ENCODE results near the gene SCNN1A. TPM values are rescaled to one million over a fixed set of nuclear protein-coding genes. Genes with fewer than 3 reads are reported as not detected.

SCNN1A gene
- total RNA-seq, 6 experiments from 2014 or later, result 0.18 TPM; not detected in 5

DNA sequence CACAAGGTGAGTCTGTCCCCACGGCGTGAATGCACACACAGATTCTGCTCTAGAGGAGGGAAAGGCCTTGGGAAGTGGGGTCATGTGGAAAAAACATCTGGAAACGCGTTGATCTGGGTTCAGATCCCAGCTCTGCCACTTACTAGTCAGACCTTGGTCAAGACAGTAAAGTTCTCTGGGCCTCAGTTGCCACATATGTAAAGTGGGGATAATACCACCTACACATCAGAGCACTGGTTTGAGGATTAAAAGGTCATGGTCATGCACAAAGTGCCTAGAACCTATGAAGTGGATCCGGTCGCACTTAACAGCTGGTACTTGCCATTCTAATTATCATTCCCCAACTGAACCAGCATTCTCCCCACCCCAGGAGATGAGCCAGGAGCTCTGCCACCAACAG, 60.2 kb downstream of the SCNN1A start:
- no peak for TF ChIP-seq CTCF (IDR thresholded peaks at IDR 0.05)
- no peak for DNase-seq
- H3K9me3 Mint-ChIP-seq, result no peaks in the 10 kb centered on the region
- peaks cover 14% of the 10 kb centered on the region for H3K27me3 Mint-ChIP-seq (ENCODE audit: insufficient read depth)
- no peak overlapping the region for H3K4me3 Mint-ChIP-seq
- peaks cover 14% of the 10 kb centered on the region for H3K4me1 Mint-ChIP-seq (ENCODE audit: low read depth)
- H3K27ac Mint-ChIP-seq, result no peak overlapping the region
- H3K36me3 Mint-ChIP-seq (ENCODE audit: low read depth), result no peaks in the 10 kb centered on the region

GRCh38 chr12:6314776-6315175, 60.6 kb downstream of the SCNN1A start:
- Mint-ChIP-seq H3K4me3 (no peak overlapping the region), H3K27me3 (ENCODE audit: insufficient read depth) (peaks cover 14% of the 10 kb centered on the region), H3K9me3 (no peaks in the 10 kb centered on the region), H3K36me3 (ENCODE audit: low read depth) (no peaks in the 10 kb centered on the region), H3K27ac (no peak overlapping the region), H3K4me1 (ENCODE audit: low read depth) (peaks cover 11% of the 10 kb centered on the region)
- TF ChIP-seq CTCF (IDR thresholded peaks at IDR 0.05), result no peak
- DNase-seq, result no peak

- no peak overlapping the region for H3K27ac Mint-ChIP-seq
- H3K4me3 Mint-ChIP-seq, result no peak overlapping the region
- DNase-seq, result no peak
- no peaks in the 10 kb centered on the region for H3K9me3 Mint-ChIP-seq
- peaks cover 15% of the 10 kb centered on the region for H3K27me3 Mint-ChIP-seq (ENCODE audit: insufficient read depth)
- no peak for TF ChIP-seq CTCF (IDR thresholded peaks at IDR 0.05)
- H3K36me3 Mint-ChIP-seq (ENCODE audit: low read depth), result no peaks in the 10 kb centered on the region
- H3K4me1 Mint-ChIP-seq (ENCODE audit: low read depth), result peaks cover 8% of the 10 kb centered on the region
These were observed 61.9 kb downstream of the SCNN1A start for GRCh38 chr12:6313326-6313940.

GRCh38 chr12:6312529-6313325, 62.6 kb downstream of the SCNN1A start:
- Mint-ChIP-seq H3K36me3 (ENCODE audit: low read depth) (no peaks in the 10 kb centered on the region), H3K27ac (no peak overlapping the region), H3K9me3 (no peaks in the 10 kb centered on the region), H3K4me3 (no peak overlapping the region), H3K27me3 (ENCODE audit: insufficient read depth) (peaks cover 14% of the 10 kb centered on the region), H3K4me1 (ENCODE audit: low read depth) (peaks cover 8% of the 10 kb centered on the region)
- TF ChIP-seq CTCF (IDR thresholded peaks at IDR 0.05), result no peak
- DNase-seq, result no peak

DNA sequence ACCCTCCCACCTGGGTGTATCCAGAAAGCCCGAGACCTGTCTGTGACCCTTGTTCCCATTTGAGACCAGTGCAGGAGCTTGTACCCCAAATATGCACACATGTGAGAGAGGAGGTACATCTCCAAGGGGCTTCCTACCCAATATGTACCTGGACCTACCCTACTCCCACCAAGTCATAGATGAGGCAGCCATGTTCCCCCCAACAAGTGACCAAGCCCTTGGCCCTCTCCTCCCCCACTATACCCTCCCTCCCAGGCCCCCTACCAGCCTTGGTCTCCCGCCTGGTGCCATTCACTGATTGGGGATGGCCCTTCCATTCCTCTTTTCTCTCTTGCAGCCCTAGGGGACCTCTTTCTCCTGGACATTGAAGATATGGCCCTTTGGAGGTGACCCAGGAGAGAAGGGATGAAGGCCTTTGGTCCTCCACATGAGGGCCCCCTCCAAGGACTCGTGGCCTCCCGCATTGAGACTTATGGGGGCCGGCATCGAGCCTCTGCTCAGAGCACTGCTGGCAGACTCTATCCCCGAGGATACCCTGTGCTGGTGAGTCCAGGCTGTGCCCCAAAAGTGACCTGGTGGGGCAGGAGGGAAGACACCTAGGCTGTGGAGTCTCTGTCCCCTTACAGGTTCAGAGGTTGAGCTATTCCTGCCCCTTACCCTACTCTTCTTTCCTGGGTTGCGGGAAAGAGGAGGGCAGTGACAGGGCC, 63.4 kb downstream of the SCNN1A start:
- Mint-ChIP-seq H3K4me1 (ENCODE audit: low read depth) (peaks cover 8% of the 10 kb centered on the region), H3K27ac (no peak overlapping the region), H3K27me3 (ENCODE audit: insufficient read depth) (peaks cover 14% of the 10 kb centered on the region), H3K4me3 (no peak overlapping the region), H3K36me3 (ENCODE audit: low read depth) (no peaks in the 10 kb centered on the region), H3K9me3 (no peaks in the 10 kb centered on the region)
- no peak for TF ChIP-seq CTCF (IDR thresholded peaks at IDR 0.05)
- DNase-seq, result no peak

Data from HFFc6 (cell line).